Measurements from ENCODE around the gene PJVK.

DNA sequence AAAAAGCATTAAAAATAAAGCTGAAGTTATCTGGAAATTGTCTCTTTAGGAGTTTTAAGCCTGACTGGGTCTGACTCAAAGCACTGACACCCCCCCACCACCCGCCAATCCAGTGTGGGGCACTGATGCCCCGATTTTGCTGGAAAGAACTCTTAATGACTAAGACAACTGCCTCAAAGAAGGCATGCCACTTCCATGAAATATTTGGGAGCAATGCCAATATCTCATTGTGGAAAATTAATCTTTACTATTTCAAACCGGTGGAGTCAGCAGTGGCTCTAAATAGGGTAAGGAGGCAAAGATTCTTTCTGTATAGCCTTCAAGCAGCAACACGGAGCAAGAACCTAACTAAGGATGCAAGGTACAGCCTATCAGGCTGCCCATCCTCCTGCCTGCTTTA, 22.8 kb downstream of the PJVK start:
- TF ChIP-seq, protein P1, sequence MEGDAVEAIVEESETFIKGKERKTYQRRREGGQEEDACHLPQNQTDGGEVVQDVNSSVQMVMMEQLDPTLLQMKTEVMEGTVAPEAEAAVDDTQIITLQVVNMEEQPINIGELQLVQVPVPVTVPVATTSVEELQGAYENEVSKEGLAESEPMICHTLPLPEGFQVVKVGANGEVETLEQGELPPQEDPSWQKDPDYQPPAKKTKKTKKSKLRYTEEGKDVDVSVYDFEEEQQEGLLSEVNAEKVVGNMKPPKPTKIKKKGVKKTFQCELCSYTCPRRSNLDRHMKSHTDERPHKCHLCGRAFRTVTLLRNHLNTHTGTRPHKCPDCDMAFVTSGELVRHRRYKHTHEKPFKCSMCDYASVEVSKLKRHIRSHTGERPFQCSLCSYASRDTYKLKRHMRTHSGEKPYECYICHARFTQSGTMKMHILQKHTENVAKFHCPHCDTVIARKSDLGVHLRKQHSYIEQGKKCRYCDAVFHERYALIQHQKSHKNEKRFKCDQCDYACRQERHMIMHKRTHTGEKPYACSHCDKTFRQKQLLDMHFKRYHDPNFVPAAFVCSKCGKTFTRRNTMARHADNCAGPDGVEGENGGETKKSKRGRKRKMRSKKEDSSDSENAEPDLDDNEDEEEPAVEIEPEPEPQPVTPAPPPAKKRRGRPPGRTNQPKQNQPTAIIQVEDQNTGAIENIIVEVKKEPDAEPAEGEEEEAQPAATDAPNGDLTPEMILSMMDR (IDR thresholded peaks at IDR 0.05; ENCODE audit: insufficient read depth, low read length), result no peak
- no peak for TF ChIP-seq POLR2AphosphoS5 (IDR thresholded peaks at IDR 0.05; ENCODE audit: low read depth)
- no peak for TF ChIP-seq GABPA (IDR thresholded peaks at IDR 0.05; ENCODE audit: low read depth)
- TF ChIP-seq, protein P2, sequence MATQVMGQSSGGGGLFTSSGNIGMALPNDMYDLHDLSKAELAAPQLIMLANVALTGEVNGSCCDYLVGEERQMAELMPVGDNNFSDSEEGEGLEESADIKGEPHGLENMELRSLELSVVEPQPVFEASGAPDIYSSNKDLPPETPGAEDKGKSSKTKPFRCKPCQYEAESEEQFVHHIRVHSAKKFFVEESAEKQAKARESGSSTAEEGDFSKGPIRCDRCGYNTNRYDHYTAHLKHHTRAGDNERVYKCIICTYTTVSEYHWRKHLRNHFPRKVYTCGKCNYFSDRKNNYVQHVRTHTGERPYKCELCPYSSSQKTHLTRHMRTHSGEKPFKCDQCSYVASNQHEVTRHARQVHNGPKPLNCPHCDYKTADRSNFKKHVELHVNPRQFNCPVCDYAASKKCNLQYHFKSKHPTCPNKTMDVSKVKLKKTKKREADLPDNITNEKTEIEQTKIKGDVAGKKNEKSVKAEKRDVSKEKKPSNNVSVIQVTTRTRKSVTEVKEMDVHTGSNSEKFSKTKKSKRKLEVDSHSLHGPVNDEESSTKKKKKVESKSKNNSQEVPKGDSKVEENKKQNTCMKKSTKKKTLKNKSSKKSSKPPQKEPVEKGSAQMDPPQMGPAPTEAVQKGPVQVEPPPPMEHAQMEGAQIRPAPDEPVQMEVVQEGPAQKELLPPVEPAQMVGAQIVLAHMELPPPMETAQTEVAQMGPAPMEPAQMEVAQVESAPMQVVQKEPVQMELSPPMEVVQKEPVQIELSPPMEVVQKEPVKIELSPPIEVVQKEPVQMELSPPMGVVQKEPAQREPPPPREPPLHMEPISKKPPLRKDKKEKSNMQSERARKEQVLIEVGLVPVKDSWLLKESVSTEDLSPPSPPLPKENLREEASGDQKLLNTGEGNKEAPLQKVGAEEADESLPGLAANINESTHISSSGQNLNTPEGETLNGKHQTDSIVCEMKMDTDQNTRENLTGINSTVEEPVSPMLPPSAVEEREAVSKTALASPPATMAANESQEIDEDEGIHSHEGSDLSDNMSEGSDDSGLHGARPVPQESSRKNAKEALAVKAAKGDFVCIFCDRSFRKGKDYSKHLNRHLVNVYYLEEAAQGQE (IDR thresholded peaks at IDR 0.05; ENCODE audit: insufficient replicate concordance, low read depth), result no peak

All from HL-60 (cell line).